Activated CD8-positive, alpha-beta memory T cell treated with anti-CD3 and anti-CD28 coated beads, Interleukin-2, amount 50 U/mL, for 1 hour (primary cell): ENCODE results near the gene CTTNBP2.

Experiments used
- DNase-seq: peaks from one replicate; pipeline ENCODE4 v3.0.0-alpha.2; 2020; ENCODE audit errors: extremely low read depth

Gene CTTNBP2

GRCh38 chr7:117871778-117872538, 1.3 kb downstream of the CTTNBP2 start:
- no peak for DNase-seq

GRCh38 chr7:117871401-117871777, 1.9 kb downstream of the CTTNBP2 start:
- DNase-seq, result no peak

GRCh38 chr7:117870448-117871130, 2.7 kb downstream of the CTTNBP2 start:
- DNase-seq, result no peak

- no peak for DNase-seq
Observed at GRCh38 chr7:117869374-117869773, 3.9 kb downstream of the CTTNBP2 start.

- no peak for DNase-seq
Observed at GRCh38 chr7:117863618-117864017, 9.6 kb downstream of the CTTNBP2 start.

GRCh38 chr7:117862378-117862777, 10.9 kb downstream of the CTTNBP2 start:
- DNase-seq, result no peak

GRCh38 chr7:117859246-117859812, 13.9 kb downstream of the CTTNBP2 start:
- DNase-seq, result no peak

GRCh38 chr7:117858712-117859111, 14.5 kb downstream of the CTTNBP2 start:
- no peak for DNase-seq

GRCh38 chr7:117857718-117858117, 15.5 kb downstream of the CTTNBP2 start:
- no peak for DNase-seq

- DNase-seq, result no peak
Observed at GRCh38 chr7:117856196-117856595, 17.0 kb downstream of the CTTNBP2 start.

GRCh38 chr7:117854186-117854585, 19.1 kb downstream of the CTTNBP2 start:
- no peak for DNase-seq

- no peak for DNase-seq
Observed at GRCh38 chr7:117848941-117849340, 24.3 kb downstream of the CTTNBP2 start.

GRCh38 chr7:117844678-117845077, 28.6 kb downstream of the CTTNBP2 start:
- DNase-seq, result no peak

GRCh38 chr7:117841611-117842010, 31.6 kb downstream of the CTTNBP2 start:
- DNase-seq, result no peak

GRCh38 chr7:117841011-117841410, 32.2 kb downstream of the CTTNBP2 start:
- DNase-seq, result no peak

GRCh38 chr7:117839507-117839906, 33.7 kb downstream of the CTTNBP2 start:
- no peak for DNase-seq

GRCh38 chr7:117837841-117838240, 35.4 kb downstream of the CTTNBP2 start:
- DNase-seq, result no peak

GRCh38 chr7:117835016-117835664, 38.1 kb downstream of the CTTNBP2 start:
- no peak for DNase-seq

- DNase-seq, result no peak
Observed at GRCh38 chr7:117830422-117830954, 42.8 kb downstream of the CTTNBP2 start.

- no peak for DNase-seq
Observed at GRCh38 chr7:117829450-117830117, 43.7 kb downstream of the CTTNBP2 start.

GRCh38 chr7:117828825-117829224, 44.4 kb downstream of the CTTNBP2 start:
- DNase-seq, result no peak

- DNase-seq, result no peak
Observed at GRCh38 chr7:117827862-117828261, 45.4 kb downstream of the CTTNBP2 start.
